OCI-LY3 (cell line): Measurements from ENCODE around the gene HOXD3.

Experiments used
- CTCF ChIP-seq: fragments of 200-600, 300-600 bp; sonication (generic); IDR thresholded peaks from 2 replicates; pipeline ENCODE4 v1.5.1; 2014; ENCODE audit warnings: antibody characterized with exemption, low read length, low read depth
- EZH2phosphoT487 ChIP-seq: fragments of 200-600 bp; shearing (Covaris generic); IDR thresholded peaks from 2 replicates; pipeline ENCODE4 v1.6.1; 2018; ENCODE audit warnings: antibody characterized with exemption, mixed run types, low read depth

GRCh38 chr2:176128982-176129796 is 27.9 kb upstream of the HOXD3 start, which contains the start of gene HOXD8:
- TF ChIP-seq CTCF, result no peak
- TF ChIP-seq EZH2phosphoT487, result no peak
